ENCODE data around the gene MOB3A. TPM values are rescaled to one million over a fixed set of nuclear protein-coding genes. Genes with fewer than 3 reads are reported as not detected.

The MOB3A gene
- total and polyA plus RNA-seq, 2 experiments from 2014 or later, result 2.9 to 5.9 TPM

- H2AFZ ChIP-seq, result no peak overlapping the region
- no peak for DNase-seq (ENCODE audit: low spot score)
- no peaks in the 10 kb centered on the region; the same call in 2 of the 3 replicates for H3K4me1 Mint-ChIP-seq
- no peak overlapping the region for H3K4me2 ChIP-seq
- H3K36me3 Mint-ChIP-seq (ENCODE audit: low read depth), result peaks cover 72% of the 10 kb centered on the region
- H3K4me3 Mint-ChIP-seq, result no peak overlapping the region
- no peaks in the 10 kb centered on the region for H3K4me1 ChIP-seq (ENCODE audit: insufficient read depth)
- H3K27me3 Mint-ChIP-seq (ENCODE audit: insufficient read depth, low read depth, poor library complexity), result peaks cover 5% of the 10 kb centered on the region
- ATAC-seq, result no peak
- no peak overlapping the region for H3K27ac Mint-ChIP-seq
- no peaks in the 10 kb centered on the region for H3K9me2 ChIP-seq (ENCODE audit: insufficient read depth)
- peaks cover 4% of the 10 kb centered on the region; the same call in 1 of the 2 replicates for H3F3A ChIP-seq (replicated peaks; ENCODE audit: low read depth)
- TF ChIP-seq REST (IDR thresholded peaks at IDR 0.05; ENCODE audit: unreplicated experiment) (no peak), STAT1 (IDR thresholded peaks at IDR 0.05; ENCODE audit: unreplicated experiment) (no peak), EZH2 (IDR thresholded peaks at IDR 0.05; ENCODE audit: low read depth, unreplicated experiment) (no peak), POLR2AphosphoS5 (IDR thresholded peaks at IDR 0.05; ENCODE audit: low read depth) (no peak), CTCF (conservative IDR thresholded peaks at IDR 0.05; ENCODE audit: low read depth in 2 of 2) (no peak), ETS1 (IDR thresholded peaks at IDR 0.05) (no peak), ZNF331 (CRISPR knock-in tag; IDR thresholded peaks at IDR 0.05; ENCODE audit: low read depth) (no peak), EZH2phosphoT487 (IDR thresholded peaks at IDR 0.05; ENCODE audit: unreplicated experiment) (no peak), ZNF462 (CRISPR knock-in tag; IDR thresholded peaks at IDR 0.05) (no peak), NANOG (IDR thresholded peaks at IDR 0.05; ENCODE audit: borderline replicate concordance) (no peak), ZNF114 (CRISPR knock-in tag; IDR thresholded peaks at IDR 0.05) (no peak), CREB1 (CRISPR knock-in tag; IDR thresholded peaks at IDR 0.05; ENCODE audit: low read depth) (no peak), JUNB (IDR thresholded peaks at IDR 0.05; ENCODE audit: unreplicated experiment) (no peak)
- H3K9me3 Mint-ChIP-seq, result no peaks in the 10 kb centered on the region
- peaks cover 28% of the 10 kb centered on the region for H3K36me3 ChIP-seq (ENCODE audit: insufficient read depth)
- H4K20me1 ChIP-seq (replicated peaks; ENCODE audit: insufficient read depth), result peaks cover 10% of the 10 kb centered on the region
- no peaks in the 10 kb centered on the region for H3K27me3 ChIP-seq (ENCODE audit: insufficient read depth)
- no peak overlapping the region for H3K27ac ChIP-seq (ENCODE audit: low read depth)
- no peak overlapping the region for H3K4me3 ChIP-seq
- no peaks in the 10 kb centered on the region for H3K79me2 ChIP-seq (replicated peaks; ENCODE audit: insufficient read depth)
Observed at GRCh38 chr19:2114821-2115220, 18.7 kb upstream of the MOB3A start.
